GM21381 (cell line): ENCODE measurements around the gene IFIT1.
"Not testable (repeated sequence)": the region's sequence is repeated elsewhere in the genome, so short reads cannot be mapped to it uniquely, and the experiment has no call there.

Experiments
- ATAC-seq: cut with Tn5 transposase; IDR thresholded peaks from one replicate; pipeline ENCODE4 v1.9.1; 2021; ENCODE audit warnings: mild to moderate bottlenecking, moderate library complexity; ENCODE audit not compliant: unreplicated experiment

Gene IFIT1

GRCh38 chr10:89428877-89429276, 36.5 kb downstream of the IFIT1 start:
- ATAC-seq = no peak

- ATAC-seq = no peak
Measured at GRCh38 chr10:89431977-89432376, 39.6 kb downstream of the IFIT1 start.

DNA sequence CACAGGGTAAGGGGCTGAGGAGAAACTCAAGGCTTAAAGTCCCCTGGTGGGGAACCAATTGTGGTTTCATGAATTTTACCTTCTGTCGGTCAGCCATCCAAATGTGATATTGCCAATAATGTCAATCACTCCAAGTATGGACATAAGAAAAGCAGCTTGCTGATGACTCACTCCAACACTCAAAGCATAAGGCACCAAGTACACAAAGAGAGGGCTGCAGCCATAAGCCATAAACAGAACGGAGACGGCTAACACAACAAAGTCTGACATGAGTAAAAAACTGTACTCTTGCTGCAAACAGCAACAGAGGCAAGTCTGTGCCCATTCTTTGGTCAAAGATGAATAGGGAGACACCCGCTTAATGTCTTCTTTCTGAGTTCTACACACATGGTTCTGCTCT, 46.1 kb downstream of the IFIT1 start:
- no peak for ATAC-seq

DNA sequence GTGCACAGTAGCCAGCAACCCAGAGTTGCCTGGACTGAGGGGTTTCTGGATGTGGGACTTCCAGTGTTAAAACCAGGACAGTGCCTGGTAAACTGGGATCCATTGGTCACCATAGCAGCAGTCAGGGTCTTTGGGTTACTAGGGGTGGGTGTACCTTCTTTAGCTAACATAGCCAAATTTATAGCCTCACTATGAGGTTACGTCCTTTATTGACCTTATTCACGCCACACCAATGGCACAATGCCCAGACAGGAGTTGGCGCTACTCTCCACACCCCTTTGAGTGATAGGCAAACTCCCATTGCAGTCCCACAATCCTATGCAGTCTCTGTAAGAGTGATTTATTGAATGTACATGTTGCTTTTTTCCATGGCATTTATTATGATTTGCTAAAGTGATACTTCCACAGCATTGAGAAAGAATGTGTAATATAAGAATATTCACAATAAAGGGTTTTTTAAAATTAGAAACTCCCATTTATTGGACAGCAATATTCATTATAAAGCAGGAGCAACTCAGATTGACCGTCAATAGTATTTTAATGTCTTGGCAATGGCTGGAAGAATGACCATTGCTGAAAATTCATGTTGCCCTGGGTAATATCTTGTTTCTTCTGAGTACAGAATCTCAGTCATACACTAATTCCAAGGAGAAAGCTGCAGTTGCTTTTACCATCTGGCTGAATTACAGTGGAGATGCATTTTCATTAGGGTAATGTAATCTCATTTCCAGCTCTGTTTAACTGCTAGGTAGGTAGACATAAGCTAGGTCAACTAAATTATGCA, 48.0 kb downstream of the IFIT1 start:
- no peak for ATAC-seq

GRCh38 chr10:89442289-89442688, 49.9 kb downstream of the IFIT1 start:
- ATAC-seq = no peak

GRCh38 chr10:89444819-89445218, 52.4 kb downstream of the IFIT1 start:
- ATAC-seq = not testable (repeated sequence)

GRCh38 chr10:89450901-89451300, 58.5 kb downstream of the IFIT1 start:
- no peak for ATAC-seq

GRCh38 chr10:89452193-89452592, 59.8 kb downstream of the IFIT1 start:
- no peak for ATAC-seq

GRCh38 chr10:89454561-89455347, 62.3 kb downstream of the IFIT1 start:
- ATAC-seq = no peak
